Calu3 (cell line): ENCODE results near the gene PPP1R9B. TPM values are rescaled to one million over a fixed set of nuclear protein-coding genes. Genes with fewer than 3 reads are reported as not detected.

Experiments used
- BruUV-seq: library from RNA; stranded (reverse); fragments of 400-500 nt; replicated peaks from 2 replicates; lab custom pipeline; 2021; lab: Mats Ljungman, UMichigan
- CTCF ChIA-PET: fragments of 300-600 bp; sonication (Branson Sonifier 250); formaldehyde crosslinking; loops from one replicate; lab custom pipeline; 2022; ENCODE audit warnings: antibody characterized with exemption; lab: Charles Lee
- DNase-seq: peaks from one replicate; pipeline ENCODE4 v3.0.0; 2022
- H3K27ac Mint-ChIP-seq: one replicate; pipeline ENCODE4 v1.8.0; 2022; ENCODE audit warnings: mixed read lengths; ENCODE audit not compliant: unreplicated experiment
- H3K27me3 Mint-ChIP-seq: one replicate; pipeline ENCODE4 v1.8.0; 2022; ENCODE audit warnings: mixed read lengths; ENCODE audit not compliant: unreplicated experiment
- H3K36me3 Mint-ChIP-seq: one replicate; pipeline ENCODE4 v1.8.0; 2022; ENCODE audit warnings: mild to moderate bottlenecking, moderate library complexity, mixed read lengths; ENCODE audit not compliant: insufficient read depth, unreplicated experiment
- H3K4me1 Mint-ChIP-seq: one replicate; pipeline ENCODE4 v1.8.0; 2022; ENCODE audit warnings: mild to moderate bottlenecking, low read depth, mixed read lengths; ENCODE audit not compliant: unreplicated experiment
- H3K4me3 Mint-ChIP-seq: one replicate; pipeline ENCODE4 v1.8.0; 2022; ENCODE audit warnings: mild to moderate bottlenecking, low read depth, moderate library complexity, mixed read lengths; ENCODE audit not compliant: unreplicated experiment
- H3K9me3 Mint-ChIP-seq: one replicate; pipeline ENCODE4 v1.8.0; 2022; ENCODE audit warnings: low read depth, mixed read lengths; ENCODE audit not compliant: unreplicated experiment
- intact Hi-C: fragments of 100-400 bp; cut with micrococcal nuclease; formaldehyde crosslinking; loops from one replicate; pipeline ENCODE4 v1.10.0; 2022; ENCODE audit not compliant: unreplicated experiment
- total RNA-seq: library from RNA; stranded (reverse); gene quantifications from 2 replicates; pipeline ENCODE4 v1.2.3, GENCODE V29; 2022
- TF ChIP-seq, protein P1 (sequence below): fragments of 200-600 bp; IDR thresholded peaks from one replicate; pipeline ENCODE4 v1.8.0; 2022; ENCODE audit warnings: antibody characterized with exemption; ENCODE audit not compliant: unreplicated experiment

The PPP1R9B gene
- total RNA-seq, 1 experiment from 2014 or later: 74.3 TPM

DNA sequence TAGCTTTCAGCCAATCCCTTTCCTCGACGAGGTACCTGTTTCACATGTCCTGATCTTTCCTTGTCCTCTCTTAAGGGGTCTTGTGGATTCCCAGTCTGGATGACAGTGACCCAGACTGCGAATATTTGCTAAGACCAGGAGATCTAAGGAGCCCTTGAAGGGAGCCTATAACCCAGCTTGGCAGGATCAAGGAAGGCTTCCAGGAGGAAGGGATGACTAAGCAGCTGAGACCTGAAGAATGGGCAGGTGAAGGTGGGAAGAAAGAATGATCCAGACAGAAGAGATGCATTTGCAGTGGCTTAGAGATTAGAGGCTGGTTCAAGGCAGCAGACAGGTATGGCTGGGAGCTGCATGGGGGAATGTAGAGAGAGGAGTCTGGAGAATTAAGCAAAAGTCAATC is 57.2 kb downstream of the PPP1R9B start:
- H3K36me3 Mint-ChIP-seq: peaks cover 80% of the 10 kb centered on the region
- TF ChIP-seq, protein P1, sequence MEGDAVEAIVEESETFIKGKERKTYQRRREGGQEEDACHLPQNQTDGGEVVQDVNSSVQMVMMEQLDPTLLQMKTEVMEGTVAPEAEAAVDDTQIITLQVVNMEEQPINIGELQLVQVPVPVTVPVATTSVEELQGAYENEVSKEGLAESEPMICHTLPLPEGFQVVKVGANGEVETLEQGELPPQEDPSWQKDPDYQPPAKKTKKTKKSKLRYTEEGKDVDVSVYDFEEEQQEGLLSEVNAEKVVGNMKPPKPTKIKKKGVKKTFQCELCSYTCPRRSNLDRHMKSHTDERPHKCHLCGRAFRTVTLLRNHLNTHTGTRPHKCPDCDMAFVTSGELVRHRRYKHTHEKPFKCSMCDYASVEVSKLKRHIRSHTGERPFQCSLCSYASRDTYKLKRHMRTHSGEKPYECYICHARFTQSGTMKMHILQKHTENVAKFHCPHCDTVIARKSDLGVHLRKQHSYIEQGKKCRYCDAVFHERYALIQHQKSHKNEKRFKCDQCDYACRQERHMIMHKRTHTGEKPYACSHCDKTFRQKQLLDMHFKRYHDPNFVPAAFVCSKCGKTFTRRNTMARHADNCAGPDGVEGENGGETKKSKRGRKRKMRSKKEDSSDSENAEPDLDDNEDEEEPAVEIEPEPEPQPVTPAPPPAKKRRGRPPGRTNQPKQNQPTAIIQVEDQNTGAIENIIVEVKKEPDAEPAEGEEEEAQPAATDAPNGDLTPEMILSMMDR: no peak
- CTCF ChIA-PET: interaction anchor here (0.9 to 3.8 kb wide), 7 partner anchors 13 to 177 kb away, joined by 3 to 34 read pairs (median 7); partner anchors contain the start of gene ITGA3
- no peaks in the 10 kb centered on the region for H3K27me3 Mint-ChIP-seq
- peak overlapping the region; percentile 89 for H3K27ac Mint-ChIP-seq
- H3K9me3 Mint-ChIP-seq: no peaks in the 10 kb centered on the region
- no TSS peak for BruUV-seq
- no peak for DNase-seq
- intact Hi-C loops: loop anchor here (5.0 kb wide), 1 partner anchor 36 kb away; the partner anchor contains the start of gene ITGA3
- no peak overlapping the region for H3K4me3 Mint-ChIP-seq
- peaks cover 34% of the 10 kb centered on the region for H3K4me1 Mint-ChIP-seq

- no peaks in the 10 kb centered on the region for H3K27me3 Mint-ChIP-seq
- H3K9me3 Mint-ChIP-seq: no peaks in the 10 kb centered on the region
- peaks cover 93% of the 10 kb centered on the region for H3K36me3 Mint-ChIP-seq
- H3K27ac Mint-ChIP-seq: peak overlapping the region; percentile 34
- CTCF ChIA-PET: interaction anchor here (0.6 to 3.8 kb wide), 5 partner anchors 28 to 254 kb away, joined by 3 to 34 read pairs (median 4); partner anchors contain the start of gene XYLT2
- DNase-seq: no peak
- peaks cover 33% of the 10 kb centered on the region for H3K4me1 Mint-ChIP-seq
- intact Hi-C loops: loop anchor here (5.0 kb wide), 1 partner anchor 35 kb away; the partner anchor contains the start of gene ITGA3
- BruUV-seq: no TSS peak
- TF ChIP-seq, protein P1: no peak
- H3K4me3 Mint-ChIP-seq: no peak overlapping the region
Observed at GRCh38 chr17:50091918-50092285, 58.6 kb downstream of the PPP1R9B start.

DNA sequence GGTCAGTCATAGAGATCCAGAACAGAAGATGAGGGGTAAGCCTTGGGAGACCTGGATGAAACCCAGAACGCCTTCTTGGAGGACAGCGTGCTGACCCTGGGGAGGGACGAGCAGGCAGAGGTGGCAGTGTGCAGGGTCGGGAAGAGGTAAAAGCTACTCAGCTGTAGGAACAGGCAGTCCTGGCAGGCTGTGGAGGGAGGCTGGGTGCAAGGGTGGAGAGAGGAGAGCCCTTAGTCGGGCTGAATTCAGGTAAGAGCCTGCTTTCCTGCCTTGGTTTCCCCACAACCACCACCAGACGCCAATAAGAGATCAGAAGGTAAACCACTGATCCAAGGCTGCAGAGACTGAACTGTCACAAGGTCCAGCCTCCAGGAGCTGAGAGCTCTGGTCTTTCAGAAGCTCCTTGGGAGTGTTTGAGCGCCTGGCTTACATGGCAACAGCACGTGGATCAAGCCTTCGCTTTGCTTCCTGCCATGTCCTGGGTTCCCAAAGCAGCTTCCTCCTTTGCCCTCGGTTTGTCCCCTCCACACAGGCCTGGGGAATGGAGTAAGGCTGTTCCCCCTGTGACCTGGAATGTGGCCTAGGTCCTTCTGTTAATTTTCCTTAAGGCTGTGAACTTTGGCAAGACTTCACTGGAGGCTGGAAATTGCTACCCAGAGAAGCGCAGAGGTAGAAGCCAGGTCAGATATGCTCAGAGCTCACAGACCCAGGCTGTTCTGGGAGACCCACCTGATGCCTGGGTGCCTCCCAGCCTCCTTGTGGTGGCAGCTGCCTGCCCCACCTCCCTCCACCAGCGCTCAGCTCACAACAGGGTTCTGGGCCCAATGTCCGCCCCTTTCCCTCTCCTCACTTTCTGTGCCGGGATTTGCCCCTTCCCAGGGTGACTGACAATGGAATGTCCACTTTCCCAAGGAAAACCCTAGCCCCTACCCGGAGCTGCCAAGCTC is 59.2 kb downstream of the PPP1R9B start:
- BruUV-seq: no TSS peak
- intact Hi-C loops: loop anchor here (5.0 kb wide), 1 partner anchor 34 kb away; the partner anchor contains the start of gene ITGA3
- peaks cover 99% of the 10 kb centered on the region for H3K36me3 Mint-ChIP-seq
- peaks cover 33% of the 10 kb centered on the region for H3K4me1 Mint-ChIP-seq
- no peaks in the 10 kb centered on the region for H3K27me3 Mint-ChIP-seq
- TF ChIP-seq, protein P1: no peak
- CTCF ChIA-PET: interaction anchor here (1.1 to 3.8 kb wide), 3 partner anchors 27 to 64 kb away, joined by 4 to 34 read pairs (median 4); no protein-coding TSS in a partner anchor
- H3K9me3 Mint-ChIP-seq: no peaks in the 10 kb centered on the region
- H3K4me3 Mint-ChIP-seq: no peak overlapping the region
- DNase-seq: no peak
- H3K27ac Mint-ChIP-seq: peak overlapping the region; percentile 65

- H3K9me3 Mint-ChIP-seq: no peaks in the 10 kb centered on the region
- CTCF ChIA-PET: no interaction called here
- H3K4me3 Mint-ChIP-seq: no peak overlapping the region
- DNase-seq: no peak
- BruUV-seq: TSS peak; percentile 71
- intact Hi-C loops: loop anchor here (5.0 kb wide), 1 partner anchor 33 kb away; the partner anchor contains the start of gene ITGA3
- peak overlapping the region; percentile 65 for H3K27ac Mint-ChIP-seq
- no peaks in the 10 kb centered on the region for H3K27me3 Mint-ChIP-seq
- peaks cover 21% of the 10 kb centered on the region for H3K4me1 Mint-ChIP-seq
- TF ChIP-seq, protein P1: no peak
- peaks cover 91% of the 10 kb centered on the region for H3K36me3 Mint-ChIP-seq
Observed at GRCh38 chr17:50090071-50090470, 60.4 kb downstream of the PPP1R9B start.
